DMS53 (cell line): ENCODE data around the gene PLN.

Source experiments
- DNase-seq: peaks from one replicate; lab custom pipeline; 2025; lab: John Stamatoyannopoulos, UW

Gene PLN

DNA sequence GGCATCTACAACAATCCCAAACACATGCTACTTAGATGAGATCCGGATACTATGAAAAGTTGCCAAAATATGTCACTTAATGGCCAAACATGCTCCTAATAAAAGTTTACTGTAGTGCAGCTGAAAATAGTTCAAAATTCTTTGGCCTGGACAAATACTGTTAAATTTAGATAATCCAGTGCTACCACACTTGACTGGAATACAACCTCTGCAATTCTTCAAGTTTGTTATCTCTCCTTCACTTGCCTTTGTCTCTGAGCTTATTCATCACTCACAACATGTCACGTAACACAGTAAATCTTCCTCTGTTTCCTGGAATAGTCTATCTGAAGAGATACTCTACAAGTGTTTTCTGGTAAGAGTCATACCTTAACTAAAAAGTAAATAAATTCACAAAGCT, 10.5 kb upstream of the PLN start:
- peak; percentile 1 for DNase-seq

DNA sequence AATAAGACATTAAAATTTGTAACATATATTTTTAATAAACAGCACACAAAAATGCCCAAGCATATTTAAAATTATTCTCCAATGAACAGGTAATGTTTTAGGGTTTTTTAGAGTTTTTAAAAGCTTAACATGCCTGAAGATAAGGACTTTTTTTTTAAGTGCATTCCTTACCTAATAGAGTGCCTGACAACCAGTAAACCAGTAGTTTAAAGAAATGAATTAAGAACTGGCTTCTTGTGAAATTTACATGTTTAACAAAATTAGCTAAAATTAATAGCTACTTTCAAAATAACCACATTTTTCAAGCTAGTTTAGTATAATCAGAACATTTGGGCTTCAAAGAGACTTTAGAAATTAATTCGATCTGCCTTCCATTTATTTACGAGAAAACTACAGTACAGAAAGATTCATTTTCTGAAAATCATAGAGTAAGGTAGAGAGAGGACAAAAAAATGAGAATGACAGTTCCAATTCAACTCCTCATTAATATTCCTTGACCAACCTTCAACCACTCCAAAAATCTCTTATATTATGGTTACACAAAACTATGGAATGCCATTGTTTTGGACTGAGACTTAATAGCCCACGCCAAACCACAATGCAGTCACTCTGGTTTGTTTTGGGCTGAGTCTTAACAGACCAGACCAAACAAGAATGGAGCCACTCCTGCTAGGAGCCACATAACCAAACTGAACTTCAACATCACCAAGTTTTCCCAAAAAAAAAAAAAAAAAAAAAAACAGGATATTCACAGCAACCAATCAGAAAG, 5.7 kb upstream of the PLN start:
- no peak for DNase-seq

DNA sequence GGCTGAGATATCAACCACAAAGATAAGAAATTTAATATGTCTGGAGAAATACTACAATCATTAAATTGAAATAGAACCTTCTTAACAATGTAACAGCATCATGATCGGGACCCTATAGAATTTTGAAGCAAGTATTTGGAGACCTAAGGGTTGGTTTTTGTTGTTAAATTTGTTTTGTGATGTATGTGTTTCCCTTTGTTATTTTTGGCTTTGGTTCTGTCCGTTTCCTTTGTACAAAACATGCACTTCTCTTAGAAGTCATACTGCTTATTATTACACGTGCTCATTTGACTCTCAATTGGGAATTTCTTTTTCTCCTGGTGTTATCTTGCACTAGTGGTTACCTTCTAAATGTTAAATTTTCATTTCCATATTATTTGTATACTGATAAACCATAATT, 4.0 kb upstream of the PLN start:
- no peak for DNase-seq

DNA sequence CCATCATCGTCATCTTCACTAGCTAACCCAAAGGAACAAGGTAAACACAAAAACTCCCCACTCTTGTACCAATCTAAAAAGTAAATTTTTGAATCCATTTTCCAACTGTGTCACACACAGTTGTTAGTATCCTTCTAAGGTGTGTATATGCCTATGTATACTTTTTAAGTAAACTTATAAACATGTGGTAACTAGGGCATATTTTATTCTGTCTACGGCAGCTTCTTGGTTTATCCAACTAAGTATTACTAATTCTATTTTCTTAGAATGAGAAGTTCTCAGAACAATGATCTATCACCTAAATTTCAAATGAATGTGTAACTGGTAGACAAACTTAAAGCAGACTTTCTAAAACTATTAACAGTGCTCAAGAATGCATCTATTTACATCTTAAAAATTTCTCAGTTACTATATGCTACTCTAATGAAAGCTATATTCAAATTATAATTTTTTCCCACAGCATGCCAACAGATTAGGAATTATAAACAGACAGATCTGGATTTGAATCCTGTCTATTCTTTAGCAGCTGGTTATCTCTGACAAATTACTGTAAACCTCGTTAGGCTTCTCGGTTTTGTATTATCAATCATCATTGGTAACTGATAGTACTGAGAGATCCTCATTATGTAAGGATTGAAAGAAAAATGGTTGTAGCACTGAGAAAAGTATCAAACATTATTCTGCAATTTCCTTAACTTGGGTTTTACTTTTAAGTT, 1.8 kb upstream of the PLN start:
- DNase-seq: no peak

DNA sequence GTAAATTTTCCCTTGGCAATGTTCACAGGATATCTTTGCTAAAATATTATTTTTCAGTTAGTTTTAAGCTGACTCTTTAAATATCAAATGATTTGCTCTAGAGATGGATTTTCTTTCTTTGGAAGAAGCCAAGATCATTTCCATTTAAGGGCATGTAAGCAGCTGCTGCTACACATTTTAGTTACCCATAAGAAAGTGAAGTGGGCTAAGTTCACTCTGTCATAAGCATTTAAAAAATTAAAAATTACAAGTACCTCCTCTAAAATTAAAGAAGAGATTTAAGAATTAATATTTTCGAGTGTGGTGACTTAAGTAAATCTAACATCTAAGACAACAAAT, 1.2 kb upstream of the PLN start:
- DNase-seq: no peak

DNA sequence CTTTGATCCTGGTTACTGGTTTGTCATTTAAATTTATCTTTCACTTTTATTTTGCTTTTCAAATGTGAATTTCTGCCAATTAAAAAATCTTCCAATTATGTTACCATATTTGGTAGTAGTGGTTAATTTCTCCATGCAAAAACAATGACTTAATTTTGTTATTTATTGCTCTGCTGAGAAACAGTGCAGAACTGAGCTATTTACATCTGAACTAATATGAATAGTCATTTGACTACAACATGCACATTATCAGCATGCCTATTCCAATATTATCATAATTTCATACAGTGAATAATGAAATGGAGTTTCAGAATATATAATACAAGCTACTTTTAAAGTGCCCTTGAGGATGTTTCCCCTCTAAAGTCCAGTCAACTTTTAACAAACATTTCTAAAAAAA, 517 bp downstream of the PLN start:
- no peak for DNase-seq

DNA sequence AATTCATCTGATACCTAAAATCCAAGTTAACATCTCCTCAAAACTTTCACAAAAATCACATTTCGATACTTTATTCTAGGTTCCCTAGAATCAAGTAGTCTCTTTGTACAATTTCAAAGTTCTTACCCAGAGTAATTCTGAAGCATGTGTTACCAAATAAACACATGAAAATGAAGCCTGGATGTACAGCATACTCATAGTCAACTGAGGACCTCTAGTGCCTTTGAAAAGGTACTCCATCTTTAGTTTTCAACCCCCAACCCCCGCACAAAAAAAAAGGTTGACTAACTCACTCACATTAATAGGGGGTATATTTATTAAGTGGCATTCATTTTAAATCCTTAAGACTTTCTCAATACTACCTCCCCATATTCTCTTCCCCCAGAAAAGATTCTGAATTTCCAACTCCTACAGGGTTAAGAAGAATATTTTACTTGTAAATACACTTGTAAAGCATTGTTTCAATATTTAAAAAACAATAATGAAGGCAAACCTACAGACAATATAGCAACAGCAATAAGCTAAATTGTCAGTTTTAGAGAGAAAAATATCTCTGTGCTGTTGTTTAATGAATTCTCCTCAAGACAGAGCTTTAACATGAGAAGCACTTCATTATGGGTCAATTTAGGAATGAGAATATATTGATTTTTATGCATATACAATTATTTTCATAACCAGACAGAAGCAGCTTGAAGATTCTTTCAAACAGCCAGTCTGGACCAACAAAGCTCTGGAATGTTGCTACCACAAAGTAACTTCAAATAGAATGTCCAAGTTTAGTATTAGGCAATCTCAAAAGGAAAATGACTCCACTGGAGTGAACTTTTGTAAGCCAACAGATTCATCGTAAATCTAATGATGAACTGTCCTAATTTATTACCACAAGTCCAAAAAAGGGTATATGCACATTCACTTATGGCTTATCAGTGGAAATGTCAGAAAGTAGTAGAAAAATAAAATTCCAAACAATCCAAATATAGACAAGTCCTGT, 3.3 kb downstream of the PLN start:
- DNase-seq: peak; percentile 73

DNA sequence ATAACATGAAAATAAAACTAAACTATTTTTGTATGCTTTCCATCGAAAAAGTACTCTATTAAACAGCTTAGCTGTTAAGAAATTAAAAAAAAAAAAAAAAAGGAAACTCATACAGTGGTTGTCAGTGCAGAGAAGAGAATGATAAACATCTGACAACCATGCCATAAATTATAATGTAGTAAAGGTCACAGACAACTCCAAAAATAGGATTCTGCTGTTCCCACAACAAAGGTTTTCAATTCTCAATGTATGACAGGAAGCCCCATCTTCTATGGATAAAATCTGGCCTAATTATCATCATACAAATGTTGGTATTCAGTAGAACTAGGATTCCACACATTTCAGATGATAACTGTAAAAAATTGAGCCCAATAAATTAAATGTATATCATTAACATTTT, 5.0 kb downstream of the PLN start:
- no peak for DNase-seq

DNA sequence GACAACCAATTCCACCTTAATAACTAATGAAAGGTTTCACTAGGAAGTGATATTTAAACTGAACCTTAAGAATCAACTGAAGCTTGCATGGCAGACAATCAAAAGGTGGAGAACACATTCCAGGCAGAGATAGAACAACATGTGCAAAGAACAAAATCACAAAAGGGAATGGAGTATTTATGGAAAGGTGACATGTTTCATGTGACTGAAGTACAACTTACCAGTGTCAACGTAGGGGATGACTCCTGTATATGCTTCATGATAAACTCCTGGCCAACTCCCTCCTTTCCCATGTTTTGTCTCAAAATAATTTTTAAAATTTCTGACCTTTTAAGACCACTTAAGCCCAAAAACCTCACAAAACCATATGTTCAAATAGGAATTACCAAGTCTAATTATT, 6.6 kb downstream of the PLN start:
- no peak for DNase-seq

DNA sequence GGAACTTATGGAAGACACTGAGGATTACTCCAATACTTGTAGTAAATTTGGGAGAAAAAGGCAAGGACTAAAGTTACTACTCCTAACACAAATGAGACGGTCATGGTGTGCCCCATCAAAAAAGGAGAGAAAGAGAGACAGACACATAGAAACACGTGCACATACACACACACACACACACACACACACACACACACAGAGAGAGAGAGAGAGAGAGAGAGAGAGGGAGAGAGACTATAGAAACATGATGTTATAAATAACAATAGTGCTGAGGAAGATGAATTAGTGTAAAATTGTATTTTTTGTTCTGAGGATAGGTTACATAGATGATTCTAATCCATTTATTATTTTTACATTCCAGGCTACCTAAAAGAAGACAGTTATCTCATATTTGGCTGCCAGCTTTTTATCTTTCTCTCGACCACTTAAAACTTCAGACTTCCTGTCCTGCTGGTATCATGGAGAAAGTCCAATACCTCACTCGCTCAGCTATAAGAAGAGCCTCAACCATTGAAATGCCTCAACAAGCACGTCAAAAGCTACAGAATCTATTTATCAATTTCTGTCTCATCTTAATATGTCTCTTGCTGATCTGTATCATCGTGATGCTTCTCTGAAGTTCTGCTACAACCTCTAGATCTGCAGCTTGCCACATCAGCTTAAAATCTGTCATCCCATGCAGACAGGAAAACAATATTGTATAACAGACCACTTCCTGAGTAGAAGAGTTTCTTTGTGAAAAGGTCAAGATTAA, 10.5 kb downstream of the PLN start:
- DNase-seq: no peak

DNA sequence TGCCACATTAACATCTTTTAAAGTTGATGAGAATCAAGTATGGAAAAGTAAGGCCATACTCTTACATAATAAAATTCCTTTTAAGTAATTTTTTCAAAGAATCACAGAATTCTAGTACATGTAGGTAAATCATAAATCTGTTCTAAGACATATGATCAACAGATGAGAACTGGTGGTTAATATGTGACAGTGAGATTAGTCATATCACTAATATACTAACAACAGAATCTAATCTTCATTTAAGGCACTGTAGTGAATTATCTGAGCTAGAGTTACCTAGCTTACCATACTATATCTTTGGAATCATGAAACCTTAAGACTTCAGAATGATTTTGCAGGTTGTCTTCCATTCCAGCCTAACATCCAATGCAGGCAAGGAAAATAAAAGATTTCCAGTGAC, 11.6 kb downstream of the PLN start:
- DNase-seq: no peak

DNA sequence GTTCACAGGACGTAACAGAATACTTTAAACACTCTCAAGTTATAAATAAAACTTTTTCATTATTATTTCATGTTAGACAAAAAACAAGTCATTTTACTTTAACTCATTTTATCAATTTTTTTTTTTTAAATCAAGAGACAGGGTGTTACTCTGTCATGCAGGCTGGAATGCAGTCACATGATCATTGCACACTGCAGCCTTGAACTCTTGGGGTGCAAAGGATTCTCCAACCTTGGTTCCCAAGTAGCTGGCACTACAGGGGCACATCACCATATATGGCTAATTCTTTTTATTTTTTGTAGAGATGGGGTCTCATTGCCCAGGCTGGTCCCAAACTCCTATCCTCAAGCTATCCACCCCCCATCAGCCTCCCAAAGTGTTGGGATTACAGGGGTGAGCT, 14.2 kb downstream of the PLN start:
- no peak for DNase-seq

DNA sequence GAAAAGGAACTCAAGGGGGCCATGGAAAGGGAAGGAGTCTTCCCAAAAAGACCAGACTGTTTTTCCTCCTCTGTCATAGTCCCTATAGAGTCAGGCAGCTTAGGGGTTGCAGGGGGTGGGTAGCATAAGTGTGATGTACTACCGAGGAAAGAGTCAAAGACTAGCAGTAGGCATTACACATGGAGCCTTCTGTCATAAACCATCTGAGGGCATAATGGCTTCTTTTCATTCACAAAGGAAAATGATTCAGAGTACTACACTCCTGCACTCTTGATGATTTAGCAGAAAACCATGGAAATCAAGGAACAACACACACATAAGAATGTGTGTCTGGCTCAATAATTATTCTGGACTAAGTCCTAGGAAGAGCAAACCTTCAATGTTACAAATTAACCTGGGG, 14.9 kb downstream of the PLN start:
- DNase-seq: no peak

DNA sequence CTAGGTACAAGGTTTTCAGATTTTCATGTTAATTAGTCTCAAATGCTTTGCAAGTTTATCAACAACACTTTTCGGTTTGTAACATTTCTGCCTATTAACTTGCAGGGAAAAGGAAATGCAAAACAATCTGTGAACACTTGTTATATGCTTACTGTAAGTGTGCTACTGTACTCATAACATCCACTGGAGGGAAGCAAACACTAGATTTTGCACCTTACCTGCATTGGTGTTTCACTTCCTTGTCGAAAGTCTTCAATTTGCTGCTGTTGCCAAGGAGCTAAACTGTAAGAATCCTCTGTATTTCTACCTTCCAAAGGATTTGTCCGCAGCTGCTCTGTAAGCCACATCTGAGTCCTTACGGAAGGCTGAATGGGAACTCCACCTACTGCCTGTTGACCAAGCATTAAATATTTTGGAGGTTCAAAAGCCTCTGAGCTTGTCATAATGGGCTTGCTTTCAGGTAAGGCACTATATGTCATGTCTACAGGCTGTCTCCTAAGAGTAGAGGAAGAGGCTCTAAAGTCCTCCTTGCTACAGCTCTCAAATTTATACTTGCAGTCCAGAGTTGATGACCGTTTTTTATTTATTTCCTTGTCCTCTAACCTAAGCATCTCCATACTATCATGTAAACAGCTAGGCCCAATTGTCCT, 17.3 kb downstream of the PLN start:
- DNase-seq: peak; percentile 70

DNA sequence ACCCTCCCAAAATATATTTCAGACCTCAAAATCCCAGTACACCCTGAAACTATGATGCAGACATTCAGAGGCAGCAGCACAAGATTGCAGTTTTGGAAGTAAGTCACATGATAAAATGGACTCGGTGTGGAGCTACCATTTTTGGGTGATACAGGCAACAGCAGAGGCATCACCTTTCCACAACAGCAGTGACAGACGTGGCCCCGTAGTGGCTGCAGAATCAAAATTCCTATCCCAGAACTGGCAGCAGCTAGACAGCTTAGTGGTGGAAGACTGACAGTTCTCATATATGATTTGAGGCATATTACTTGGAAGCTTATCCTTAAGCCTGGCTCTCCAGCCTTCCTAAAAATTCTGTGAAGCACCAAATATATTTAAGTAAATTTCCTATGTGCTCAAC, 19.9 kb downstream of the PLN start:
- DNase-seq: no peak

DNA sequence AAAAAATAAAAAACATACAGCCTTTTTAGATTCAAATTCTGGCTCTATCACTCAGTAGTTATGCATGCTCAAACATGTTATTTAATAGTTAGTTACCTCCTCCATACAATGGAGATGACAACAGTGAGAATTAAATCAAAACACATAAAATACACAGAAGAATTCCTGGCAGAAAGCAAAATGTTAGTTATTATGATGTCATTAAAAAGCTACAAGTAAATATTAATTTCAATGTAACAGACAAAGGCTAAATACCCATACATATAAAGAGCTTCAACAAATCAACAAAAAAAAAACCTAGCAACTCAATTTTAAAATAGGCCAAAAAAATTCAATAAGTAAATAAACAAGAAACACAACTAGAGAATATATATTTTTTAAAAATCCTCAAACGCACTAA, 21.4 kb downstream of the PLN start:
- DNase-seq: no peak

DNA sequence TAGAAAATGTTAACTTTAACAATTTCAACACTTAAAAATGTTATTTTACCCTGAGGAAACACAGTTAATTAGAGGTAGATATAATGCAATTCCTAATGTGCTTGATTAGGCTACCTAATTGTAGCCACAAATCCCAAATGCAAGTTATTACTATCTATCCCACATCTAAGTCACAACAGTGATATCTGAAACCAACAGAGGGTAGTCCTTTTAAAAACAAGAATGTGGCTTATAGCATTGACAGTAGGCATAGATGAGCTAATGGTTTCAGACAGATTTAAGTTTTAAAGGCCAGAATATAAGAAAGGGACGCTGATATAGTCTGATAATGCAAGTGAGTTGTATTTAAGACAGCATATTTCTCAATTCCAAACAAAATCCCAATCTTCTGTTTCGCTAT, 23.0 kb downstream of the PLN start:
- DNase-seq: no peak

DNA sequence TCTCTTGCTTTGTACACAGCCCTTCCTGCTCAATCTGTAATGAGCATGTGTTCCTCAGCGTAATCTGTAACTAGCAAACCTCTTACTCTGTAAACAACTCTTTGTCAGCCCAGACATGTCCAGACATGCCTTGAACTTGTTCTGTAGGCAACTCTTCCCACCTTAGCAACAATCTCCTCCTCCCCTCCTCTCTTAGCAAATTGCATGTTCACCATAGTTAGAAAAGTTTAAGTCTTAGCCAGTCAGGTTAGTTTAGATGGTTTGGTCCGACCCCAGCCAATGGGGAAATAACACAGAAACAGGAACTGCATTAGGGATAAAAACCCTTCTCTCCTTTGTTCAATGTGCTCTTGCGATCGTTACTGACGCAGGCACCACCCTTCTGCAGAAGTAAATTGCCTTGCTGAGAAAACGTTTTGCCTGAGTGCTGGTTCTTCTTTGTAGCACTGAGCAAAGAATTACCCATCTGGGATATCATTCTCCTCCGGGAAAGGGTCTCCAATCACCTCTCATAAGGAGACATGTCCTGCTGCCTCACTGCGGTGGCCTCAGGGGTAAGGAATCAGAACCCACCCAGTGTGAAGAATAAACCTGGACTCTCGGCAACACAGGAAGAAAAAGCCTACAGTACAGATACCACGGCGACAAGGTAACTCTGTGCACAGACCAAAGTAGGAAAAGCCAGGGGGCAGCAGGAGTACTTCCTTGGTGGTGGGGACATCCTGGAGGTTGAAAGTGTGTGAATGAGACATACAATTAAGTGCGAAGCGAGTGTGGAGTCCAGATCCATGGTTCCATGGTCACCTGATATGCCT, 26.2 kb downstream of the PLN start:
- DNase-seq: peak; percentile 46

DNA sequence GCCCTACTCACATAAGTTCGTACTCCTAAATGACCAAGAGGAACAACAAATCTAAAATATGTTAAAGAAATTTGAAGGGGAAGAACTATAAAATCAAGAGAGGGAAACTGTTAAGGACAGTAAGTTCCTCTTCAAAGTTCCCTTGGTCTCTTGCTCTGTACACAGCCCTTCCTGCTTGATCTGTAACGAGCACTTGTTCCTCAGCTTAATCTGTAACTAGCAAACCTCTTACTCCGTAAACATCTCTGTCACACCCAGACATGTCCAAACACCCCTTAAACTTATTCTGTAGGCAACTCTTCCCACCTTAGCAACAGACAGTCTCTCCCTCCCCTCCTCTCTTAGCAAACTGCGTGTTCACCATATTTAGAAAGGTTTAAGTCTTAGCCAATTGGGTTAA, 29.9 kb downstream of the PLN start:
- no peak for DNase-seq

DNA sequence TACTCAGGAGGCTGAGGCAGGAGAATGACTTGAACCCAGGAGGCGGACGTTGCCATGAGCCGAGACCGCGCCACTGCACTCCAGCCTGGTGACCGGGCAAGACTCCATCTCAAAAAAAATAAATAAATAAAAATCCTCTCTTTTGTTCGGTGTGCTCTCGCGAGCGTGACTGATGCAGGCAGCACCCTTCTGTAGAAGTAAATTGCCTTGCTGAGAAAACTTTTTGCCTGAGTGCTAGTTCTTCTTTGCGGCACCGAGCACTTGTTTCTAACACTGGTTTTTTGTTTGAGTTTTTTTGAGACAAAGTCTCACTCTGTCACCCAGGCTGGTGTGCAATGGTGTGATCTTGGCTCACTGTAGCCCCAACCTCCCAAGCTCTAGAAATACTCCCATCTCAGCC, 30.5 kb downstream of the PLN start:
- DNase-seq: peak; percentile 9

DNA sequence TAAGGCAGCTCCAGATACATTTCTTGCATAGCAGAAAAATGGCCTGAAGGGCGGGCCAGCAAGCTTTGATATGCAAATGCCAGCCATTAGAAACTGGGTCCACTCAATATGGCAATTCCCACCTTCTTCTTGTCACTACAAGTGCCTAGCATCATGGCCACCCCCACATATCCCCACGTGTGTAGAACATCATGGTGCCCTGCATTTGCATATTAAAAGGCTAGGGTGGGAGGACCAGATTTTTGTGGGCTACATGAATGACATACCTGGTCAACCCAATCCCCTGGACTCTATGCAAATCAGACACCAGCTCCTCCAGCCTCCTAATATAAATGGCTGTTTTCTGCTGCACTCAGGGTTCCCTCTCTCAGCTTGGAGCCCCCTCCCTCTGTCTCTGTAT, 31.7 kb downstream of the PLN start:
- DNase-seq: no peak
